Ectodermal cell (in vitro differentiated cells): Measurements from ENCODE around the gene PIP4P1.

Experiments
- H3K27ac ChIP-seq: 2 replicates; pipeline ENCODE4 v1.7.0; 2013; ENCODE audit warnings: mild to moderate bottlenecking, low read depth, low read length; ENCODE audit not compliant: insufficient read depth, poor library complexity, severe bottlenecking
- H3K27me3 ChIP-seq: 2 replicates; pipeline ENCODE4 v1.7.0; 2013; ENCODE audit warnings: mild to moderate bottlenecking, low read length; ENCODE audit not compliant: insufficient read depth, control insufficient read depth, poor library complexity, severe bottlenecking
- H3K36me3 ChIP-seq: one replicate; pipeline ENCODE4 v1.7.0; 2013; ENCODE audit warnings: low read length; ENCODE audit not compliant: control insufficient read depth, insufficient read depth
- H3K4me1 ChIP-seq: one replicate; pipeline ENCODE4 v1.7.0; 2013; ENCODE audit warnings: low read length; ENCODE audit not compliant: control insufficient read depth, insufficient read depth
- H3K4me3 ChIP-seq: 2 replicates; pipeline ENCODE4 v1.7.0; 2013; ENCODE audit warnings: low read depth, low read length, control low read depth; ENCODE audit not compliant: insufficient read depth
- H3K9me3 ChIP-seq: 2 replicates; pipeline ENCODE4 v1.7.0; 2013; ENCODE audit warnings: mild to moderate bottlenecking, low read length, moderate library complexity; ENCODE audit not compliant: control insufficient read depth
- WGBS, 2 experiments: methylation state at CpG; one replicate each; pipeline ENCODE4 v1.1.7; 2013; ENCODE audit warnings: missing lambda C conversion rate in 2 of 2; 5-methylcytosine and 5-hydroxymethylcytosine counted together

Gene PIP4P1

GRCh38 chr14:20436363-20436755 is 24.9 kb downstream of the PIP4P1 start:
- H3K27ac ChIP-seq = no peak overlapping the region

GRCh38 chr14:20435582-20436362 is 25.5 kb downstream of the PIP4P1 start, which contains the start of gene KLHL33:
KLHL33 (minus strand) TSS chr14:20436166; CDS start chr14:20435811, 355 bp downstream.
- Histone ChIP-seq H3K36me3 (no peaks in the 10 kb centered on the region), H3K4me3 (no peak within 1 kb of the TSS), H3K27me3 (no peaks in the 10 kb centered on the region), H3K9me3 (no peaks in the 10 kb centered on the region), H3K4me1 (no peaks in the 10 kb centered on the region), H3K27ac (no peak within 1 kb of the TSS)
- 91 to 93% methylated on average over 17 of the region's 17 CpGs for WGBS, 2 experiments

More at GRCh38 chr14:20436363-20436755, 24.9 kb downstream of the PIP4P1 start:
- 88 to 89% methylated on average over 4 of the region's 4 CpGs for WGBS, 2 experiments
- no peak overlapping the region for H3K4me3 ChIP-seq
- no peaks in the 10 kb centered on the region for H3K4me1 ChIP-seq
- no peaks in the 10 kb centered on the region for H3K27me3 ChIP-seq
- H3K36me3 ChIP-seq = no peaks in the 10 kb centered on the region
- no peaks in the 10 kb centered on the region for H3K9me3 ChIP-seq

GRCh38 chr14:20434701-20435581 is 26.3 kb downstream of the PIP4P1 start:
- Histone ChIP-seq H3K27me3 (no peaks in the 10 kb centered on the region), H3K4me3 (no peak overlapping the region), H3K36me3 (no peaks in the 10 kb centered on the region), H3K4me1 (no peaks in the 10 kb centered on the region), H3K9me3 (no peaks in the 10 kb centered on the region), H3K27ac (no peak overlapping the region)
- WGBS, 2 experiments = 88 to 92% methylated on average over 44 of the region's 44 CpGs

- Histone ChIP-seq H3K36me3 (no peaks in the 10 kb centered on the region), H3K9me3 (no peaks in the 10 kb centered on the region), H3K27ac (no peak overlapping the region), H3K27me3 (no peaks in the 10 kb centered on the region), H3K4me1 (no peaks in the 10 kb centered on the region), H3K4me3 (no peak overlapping the region)
- WGBS, 2 experiments = 92 to 93% methylated on average over 30 of the region's 30 CpGs
Observed at GRCh38 chr14:20429801-20430669, 31.2 kb downstream of the PIP4P1 start.

GRCh38 chr14:20428802-20429201 is 32.4 kb downstream of the PIP4P1 start:
- no peaks in the 10 kb centered on the region for H3K9me3 ChIP-seq
- no peak overlapping the region for H3K27ac ChIP-seq
- H3K27me3 ChIP-seq = no peaks in the 10 kb centered on the region
- no peaks in the 10 kb centered on the region for H3K4me1 ChIP-seq
- WGBS, 2 experiments = 69 to 76% methylated on average over 5 of the region's 5 CpGs
- no peaks in the 10 kb centered on the region for H3K36me3 ChIP-seq
- H3K4me3 ChIP-seq = no peak overlapping the region

- WGBS, 2 experiments = 73 to 78% methylated on average over 5 of the region's 5 CpGs
- H3K4me3 ChIP-seq = no peak overlapping the region
Observed at GRCh38 chr14:20428010-20428365, 33.2 kb downstream of the PIP4P1 start.

GRCh38 chr14:20427231-20428009 is 33.8 kb downstream of the PIP4P1 start:
- no peaks in the 10 kb centered on the region for H3K4me1 ChIP-seq
- no peaks in the 10 kb centered on the region for H3K27me3 ChIP-seq
- WGBS, 2 experiments = 81 to 87% methylated on average over 5 of the region's 5 CpGs
- H3K4me3 ChIP-seq = no peak overlapping the region
- no peaks in the 10 kb centered on the region for H3K9me3 ChIP-seq
- H3K36me3 ChIP-seq = no peaks in the 10 kb centered on the region
- H3K27ac ChIP-seq = no peak overlapping the region

More at GRCh38 chr14:20428010-20428365, 33.2 kb downstream of the PIP4P1 start:
- Histone ChIP-seq H3K36me3 (no peaks in the 10 kb centered on the region), H3K4me1 (no peaks in the 10 kb centered on the region), H3K27ac (no peak overlapping the region), H3K27me3 (no peaks in the 10 kb centered on the region), H3K9me3 (no peaks in the 10 kb centered on the region)

GRCh38 chr14:20424851-20425250 is 36.4 kb downstream of the PIP4P1 start:
- H3K27me3 ChIP-seq = no peaks in the 10 kb centered on the region
- H3K4me1 ChIP-seq = no peaks in the 10 kb centered on the region
- no peak overlapping the region for H3K4me3 ChIP-seq
- H3K36me3 ChIP-seq = no peaks in the 10 kb centered on the region
- H3K27ac ChIP-seq = no peak overlapping the region
- WGBS, 2 experiments = 31 to 36% methylated on average over 2 of the region's 2 CpGs
- H3K9me3 ChIP-seq = no peaks in the 10 kb centered on the region

GRCh38 chr14:20422886-20423285 is 38.3 kb downstream of the PIP4P1 start:
- no peaks in the 10 kb centered on the region for H3K36me3 ChIP-seq
- no peak overlapping the region for H3K4me3 ChIP-seq
- H3K27ac ChIP-seq = no peak overlapping the region
- no peaks in the 10 kb centered on the region for H3K9me3 ChIP-seq
- no peaks in the 10 kb centered on the region for H3K4me1 ChIP-seq
- H3K27me3 ChIP-seq = no peaks in the 10 kb centered on the region
- WGBS, 2 experiments = 93 to 100% methylated on average over 1 of the region's 2 CpGs
